Gastrocnemius medialis (tissue), 4 donors: ENCODE data around the gene ZNF277. TPM values are rescaled to one million over a fixed set of nuclear protein-coding genes. Genes with fewer than 3 reads are reported as not detected.

Experiments
- ATAC-seq, 2 donors: fragments of 150-250 bp; one replicate each; pipeline ENCODE4 v1.9.1; 2016
- DNase-seq, 2 donors: peaks; one replicate each; pipeline ENCODE4 v3.0.0-alpha.2; 2019
- H3K27ac ChIP-seq, 4 donors: fragments of 200-600 bp; sonication (generic); 1 replicate in 1 of 4; 2 replicates in 3 of 4; pipeline ENCODE4 v1.5.1; 2016 to 2018; ENCODE audit warnings: mild to moderate bottlenecking in 2 of 4, moderate library complexity in 1 of 4
- H3K27me3 ChIP-seq, 3 donors: fragments of 200-600 bp; sonication (generic) in 2 of 3; 1 replicate in 1 of 3; 2 replicates in 2 of 3; pipeline versions ENCODE4 v1.5.1 to v1.6.0; 2016 to 2019; ENCODE audit warnings: mild to moderate bottlenecking in 1 of 3, moderate library complexity in 1 of 3
- H3K36me3 ChIP-seq, 2 donors: fragments of 200-600 bp; sonication (generic) in 1 of 2; one replicate each; pipeline ENCODE4 v1.5.1; 2017 to 2018
- H3K4me1 ChIP-seq, 2 donors: fragments of 200-600 bp; sonication (generic) in 1 of 2; one replicate each; pipeline ENCODE4 v1.5.1; 2016 to 2017; ENCODE audit warnings: mild to moderate bottlenecking in 2 of 2
- H3K4me3 ChIP-seq, 4 donors: fragments of 200-600 bp; sonication (generic) in 3 of 4; 1 replicate in 1 of 4; 2 replicates in 3 of 4; pipeline ENCODE4 v1.5.1; 2016 to 2019; ENCODE audit warnings: mild to moderate bottlenecking in 2 of 4
- H3K9me3 ChIP-seq, 3 donors: fragments of 200-600 bp; sonication (generic) in 2 of 3; 1 replicate in 1 of 3; 2 replicates in 2 of 3; pipeline ENCODE4 v1.5.1; 2016 to 2019
- POLR2A ChIP-seq, 2 donors: fragments of 450-650 bp; IDR thresholded peaks; one replicate each; pipeline ENCODE4 v1.6.1; 2017; ENCODE audit warnings: antibody characterized with exemption in 2 of 2, mild to moderate bottlenecking in 2 of 2, moderate library complexity in 2 of 2
- in situ Hi-C, 4 donors: fragments of 200-750 bp; cut with MboI; loops; one replicate each; pipeline versions ENCODE4 v1.15.0 to v1.8.0; 2017; ENCODE audit warnings: low sequenced_read_pairs in 4 of 4
- intact Hi-C: fragments of 100-400 bp; cut with DNase I; formaldehyde crosslinking; loops from one replicate; pipeline ENCODE4 v1.15.1; 2023; ENCODE audit warnings: low total_unique reads
- total RNA-seq, 4 donors: library from RNA; depleted of rRNA; stranded (reverse); fragments of >200 nt; gene quantifications; one replicate each; pipeline versions ENCODE4 v1.1.0 to v1.2.3, GENCODE V29; 2016
- TF ChIP-seq, protein P1 (sequence below), 5 experiments: fragments of 450-650 bp in 3 of 5; fragments of 200-600 bp in 2 of 5; sonication (generic) in 2 of 5; IDR thresholded peaks in 4 of 5; conservative IDR thresholded peaks in 1 of 5; 1 replicate in 4 of 5; 2 replicates in 1 of 5; pipeline ENCODE4 v1.5.1; 2016 to 2019; ENCODE audit warnings: antibody characterized with exemption in 5 of 5, mild to moderate bottlenecking in 3 of 5, moderate library complexity in 3 of 5

Gene ZNF277
- total RNA-seq, 4 donors from 2014 or later, result 12.2 to 16.5 (median 15.0) TPM

DNA sequence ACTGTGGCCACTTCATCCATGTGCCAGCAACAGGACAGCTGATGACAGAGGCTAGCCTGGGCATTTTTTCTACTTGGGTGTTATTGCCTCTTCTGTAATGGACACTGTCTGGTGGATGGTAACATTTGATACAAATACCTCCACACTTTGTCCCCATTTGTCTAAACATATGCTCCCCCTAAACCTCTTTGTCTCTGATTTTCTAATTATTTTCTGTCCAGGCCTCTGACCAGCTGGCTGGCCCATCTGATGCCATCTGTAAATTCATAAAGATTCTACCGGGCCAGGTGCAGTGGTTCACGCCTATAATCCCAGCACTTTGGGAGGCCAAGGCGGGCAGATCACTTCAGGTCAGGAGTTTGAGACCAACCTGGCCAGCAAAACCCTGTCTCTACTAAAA is 159.1 kb downstream of the ZNF277 start:
- DNase-seq (no peak), ATAC-seq (no peak)
- H3K27ac ChIP-seq, result no peak overlapping the region
- peaks cover 0 to 5% of the 10 kb centered on the region in 2 donors for H3K4me1 ChIP-seq
- in situ Hi-C loops, result no loop called here
- H3K4me3 ChIP-seq, result no peak overlapping the region
- no peaks in the 10 kb centered on the region for H3K9me3 ChIP-seq
- no peaks in the 10 kb centered on the region for H3K27me3 ChIP-seq
- intact Hi-C loops, result no loop called here
- TF ChIP-seq POLR2A (IDR thresholded peaks at IDR 0.05), result no peak
- TF ChIP-seq, protein P1, sequence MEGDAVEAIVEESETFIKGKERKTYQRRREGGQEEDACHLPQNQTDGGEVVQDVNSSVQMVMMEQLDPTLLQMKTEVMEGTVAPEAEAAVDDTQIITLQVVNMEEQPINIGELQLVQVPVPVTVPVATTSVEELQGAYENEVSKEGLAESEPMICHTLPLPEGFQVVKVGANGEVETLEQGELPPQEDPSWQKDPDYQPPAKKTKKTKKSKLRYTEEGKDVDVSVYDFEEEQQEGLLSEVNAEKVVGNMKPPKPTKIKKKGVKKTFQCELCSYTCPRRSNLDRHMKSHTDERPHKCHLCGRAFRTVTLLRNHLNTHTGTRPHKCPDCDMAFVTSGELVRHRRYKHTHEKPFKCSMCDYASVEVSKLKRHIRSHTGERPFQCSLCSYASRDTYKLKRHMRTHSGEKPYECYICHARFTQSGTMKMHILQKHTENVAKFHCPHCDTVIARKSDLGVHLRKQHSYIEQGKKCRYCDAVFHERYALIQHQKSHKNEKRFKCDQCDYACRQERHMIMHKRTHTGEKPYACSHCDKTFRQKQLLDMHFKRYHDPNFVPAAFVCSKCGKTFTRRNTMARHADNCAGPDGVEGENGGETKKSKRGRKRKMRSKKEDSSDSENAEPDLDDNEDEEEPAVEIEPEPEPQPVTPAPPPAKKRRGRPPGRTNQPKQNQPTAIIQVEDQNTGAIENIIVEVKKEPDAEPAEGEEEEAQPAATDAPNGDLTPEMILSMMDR (IDR thresholded peaks at IDR 0.05 in 4 of 5, conservative IDR thresholded peaks at IDR 0.05 in 1 of 5), result no peak
- no peaks in the 10 kb centered on the region for H3K36me3 ChIP-seq

DNA sequence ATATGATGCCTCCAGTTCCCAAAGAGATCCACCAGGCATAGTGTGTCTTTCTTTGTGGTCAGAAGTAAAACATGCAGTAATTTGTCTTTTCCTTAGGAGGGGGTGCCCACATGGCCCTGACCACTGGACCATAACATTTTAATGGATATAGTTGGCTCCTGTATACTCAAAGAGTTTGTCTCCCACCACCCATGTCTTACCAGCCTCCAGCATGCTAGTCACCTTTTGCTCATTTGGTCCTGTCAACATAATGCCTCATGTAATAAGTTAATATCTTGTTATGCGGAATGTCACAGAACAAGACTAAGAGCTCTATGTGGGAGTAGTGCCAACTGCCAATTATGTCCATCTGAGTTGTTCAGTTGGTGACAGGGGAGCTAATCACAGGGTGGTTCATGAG is 160.4 kb downstream of the ZNF277 start:
- in situ Hi-C loops (no loop called here), intact Hi-C loops (no loop called here)
- no peaks in the 10 kb centered on the region for H3K4me1 ChIP-seq
- no peak overlapping the region for H3K4me3 ChIP-seq
- ATAC-seq (no peak), DNase-seq (no peak)
- H3K36me3 ChIP-seq, result no peaks in the 10 kb centered on the region
- H3K27ac ChIP-seq, result no peak overlapping the region
- H3K9me3 ChIP-seq, result no peaks in the 10 kb centered on the region
- TF ChIP-seq, protein P1 (IDR thresholded peaks at IDR 0.05 in 4 of 5, conservative IDR thresholded peaks at IDR 0.05 in 1 of 5), result no peak
- no peak for TF ChIP-seq POLR2A (IDR thresholded peaks at IDR 0.05)
- no peaks in the 10 kb centered on the region for H3K27me3 ChIP-seq

DNA sequence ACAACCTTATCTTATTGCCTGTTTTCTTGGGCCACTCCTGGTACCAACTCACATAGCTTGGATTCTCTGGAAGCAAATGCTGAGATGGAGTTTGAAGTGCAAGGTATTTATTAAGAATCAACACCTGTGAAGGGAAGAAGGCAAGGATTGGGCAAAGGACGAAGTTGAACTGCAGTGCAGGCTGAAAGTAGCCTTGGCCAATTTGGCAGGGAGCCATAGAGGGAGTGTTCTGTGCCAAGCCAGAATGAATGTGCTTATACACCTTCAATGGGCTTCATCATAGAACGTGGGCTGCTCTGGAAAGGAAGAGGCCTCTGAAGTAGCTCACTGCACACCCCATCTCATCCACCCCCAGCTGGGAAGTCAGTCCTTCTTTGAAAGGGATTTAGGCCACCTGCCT is 163.9 kb downstream of the ZNF277 start:
- DNase-seq (no peak), ATAC-seq (no peak)
- no peaks in the 10 kb centered on the region for H3K4me1 ChIP-seq
- no peak overlapping the region for H3K27ac ChIP-seq
- TF ChIP-seq POLR2A (IDR thresholded peaks at IDR 0.05), result no peak
- TF ChIP-seq, protein P1 (IDR thresholded peaks at IDR 0.05 in 4 of 5, conservative IDR thresholded peaks at IDR 0.05 in 1 of 5), result no peak
- no peaks in the 10 kb centered on the region for H3K36me3 ChIP-seq
- intact Hi-C loops (no loop called here), in situ Hi-C loops (no loop called here)
- H3K9me3 ChIP-seq, result no peaks in the 10 kb centered on the region
- H3K27me3 ChIP-seq, result no peaks in the 10 kb centered on the region
- no peak overlapping the region for H3K4me3 ChIP-seq

DNA sequence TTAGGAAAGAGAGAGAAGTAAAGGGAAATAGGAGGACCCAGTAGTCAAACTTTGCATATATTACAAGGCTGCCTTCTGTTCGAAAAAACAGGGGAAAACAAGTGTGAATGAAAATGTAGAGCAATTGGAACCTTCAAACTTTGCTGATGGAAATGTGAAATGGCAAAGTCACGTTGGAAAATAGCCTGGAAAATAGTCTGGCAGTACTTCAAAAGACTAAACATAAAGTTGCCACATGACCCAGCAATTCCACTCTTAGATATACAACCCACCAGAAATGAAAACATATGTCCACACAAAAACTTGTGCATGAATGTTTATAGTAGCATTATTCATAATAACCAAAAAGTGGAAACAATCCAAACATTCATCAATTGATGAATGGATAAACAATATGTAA is 165.2 kb downstream of the ZNF277 start:
- Histone ChIP-seq H3K27me3 (no peaks in the 10 kb centered on the region), H3K27ac (no peak overlapping the region), H3K4me1 (no peaks in the 10 kb centered on the region), H3K4me3 (no peak overlapping the region), H3K36me3 (no peaks in the 10 kb centered on the region), H3K9me3 (no peaks in the 10 kb centered on the region)
- intact Hi-C loops (no loop called here), in situ Hi-C loops (no loop called here)
- ATAC-seq (no peak), DNase-seq (no peak)
- TF ChIP-seq, protein P1 (IDR thresholded peaks at IDR 0.05 in 4 of 5, conservative IDR thresholded peaks at IDR 0.05 in 1 of 5), result no peak
- TF ChIP-seq POLR2A (IDR thresholded peaks at IDR 0.05), result no peak

DNA sequence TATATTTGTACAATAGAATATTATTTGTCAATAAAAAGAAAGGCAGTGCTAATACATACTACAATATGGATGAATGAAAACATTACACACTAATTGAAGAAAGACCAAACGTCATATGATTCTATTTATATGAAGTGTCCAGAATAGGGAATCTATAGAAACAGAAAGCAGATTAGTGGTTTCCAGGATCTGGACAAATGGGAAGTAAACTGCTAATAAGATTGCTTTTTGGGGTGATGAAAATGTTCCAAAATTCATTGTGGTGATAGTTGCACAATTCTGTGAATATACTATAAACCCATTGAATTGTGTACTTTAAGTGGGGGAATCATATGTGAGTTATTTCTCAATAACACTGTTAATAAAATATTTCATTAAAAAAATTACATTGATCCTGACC is 165.6 kb downstream of the ZNF277 start:
- no peaks in the 10 kb centered on the region for H3K36me3 ChIP-seq
- DNase-seq (no peak), ATAC-seq (no peak)
- H3K4me1 ChIP-seq, result no peaks in the 10 kb centered on the region
- intact Hi-C loops, result no loop called here
- TF ChIP-seq POLR2A (IDR thresholded peaks at IDR 0.05), result no peak
- TF ChIP-seq, protein P1 (IDR thresholded peaks at IDR 0.05 in 4 of 5, conservative IDR thresholded peaks at IDR 0.05 in 1 of 5), result no peak
- no peak overlapping the region for H3K27ac ChIP-seq
- H3K4me3 ChIP-seq, result no peak overlapping the region
- H3K27me3 ChIP-seq, result no peaks in the 10 kb centered on the region
- in situ Hi-C loops, result no loop called here
- H3K9me3 ChIP-seq, result no peaks in the 10 kb centered on the region
